Mesodermal cell (in vitro differentiated cells): Measurements from ENCODE around the gene SIGLEC7.

Experiments used
- H3K27ac ChIP-seq: 2 replicates; pipeline ENCODE4 v1.7.0; 2013; ENCODE audit warnings: mild to moderate bottlenecking, low read depth, low read length, moderate library complexity; ENCODE audit not compliant: severe bottlenecking
- H3K36me3 ChIP-seq: 2 replicates; pipeline ENCODE4 v1.7.1; 2013; ENCODE audit warnings: mild to moderate bottlenecking, low read length, moderate library complexity; ENCODE audit not compliant: control insufficient read depth, insufficient read depth
- H3K4me1 ChIP-seq: one replicate; pipeline ENCODE4 v1.7.1; 2013; ENCODE audit warnings: mild to moderate bottlenecking, low read length; ENCODE audit not compliant: insufficient read depth, control insufficient read depth, poor library complexity, severe bottlenecking
- H3K4me3 ChIP-seq: 2 replicates; pipeline ENCODE4 v1.7.0; 2013; ENCODE audit warnings: low read length, control low read depth, mild to moderate bottlenecking; ENCODE audit not compliant: insufficient read depth, poor library complexity, severe bottlenecking; ENCODE audit errors: extremely low read depth
- H3K9me3 ChIP-seq: 2 replicates; pipeline ENCODE4 v1.7.1; 2013; ENCODE audit warnings: mild to moderate bottlenecking, low read length, moderate library complexity; ENCODE audit not compliant: control insufficient read depth
- WGBS, 2 experiments: methylation state at CpG; one replicate each; pipeline ENCODE4 v1.1.5; 2013; ENCODE audit warnings: missing lambda C conversion rate in 2 of 2; ENCODE audit not compliant: insufficient coverage in 2 of 2; 5-methylcytosine and 5-hydroxymethylcytosine counted together

The SIGLEC7 gene

GRCh38 chr19:51127755-51128154, 14.3 kb upstream of the SIGLEC7 start:
- Histone ChIP-seq H3K27ac (no peak overlapping the region), H3K4me1 (no peaks in the 10 kb centered on the region), H3K36me3 (no peaks in the 10 kb centered on the region), H3K9me3 (no peaks in the 10 kb centered on the region), H3K4me3 (no peak overlapping the region)
- WGBS, 2 experiments = 80 to 90% methylated on average over 2 of the region's 4 CpGs

- H3K4me3 ChIP-seq = no peak overlapping the region
Measured at GRCh38 chr19:51128227-51128626, 13.9 kb upstream of the SIGLEC7 start.

GRCh38 chr19:51129716-51130115, 12.4 kb upstream of the SIGLEC7 start:
- H3K4me3 ChIP-seq = no peak overlapping the region
- WGBS, 2 experiments = 90 to 96% methylated on average over 5 to 6 of the region's 8 CpGs
- no peaks in the 10 kb centered on the region for H3K9me3 ChIP-seq
- H3K36me3 ChIP-seq = no peaks in the 10 kb centered on the region
- no peaks in the 10 kb centered on the region for H3K4me1 ChIP-seq
- H3K27ac ChIP-seq = no peak overlapping the region

More at GRCh38 chr19:51128227-51128626, 13.9 kb upstream of the SIGLEC7 start:
- H3K9me3 ChIP-seq = no peaks in the 10 kb centered on the region
- WGBS, 2 experiments = 91 to 94% methylated on average over 4 to 6 of the region's 7 CpGs
- no peak overlapping the region for H3K27ac ChIP-seq
- no peaks in the 10 kb centered on the region for H3K4me1 ChIP-seq
- no peaks in the 10 kb centered on the region for H3K36me3 ChIP-seq

- H3K4me3 ChIP-seq = no peak overlapping the region
Measured at GRCh38 chr19:51131780-51132680, 10.1 kb upstream of the SIGLEC7 start.

GRCh38 chr19:51135004-51135403, 7.1 kb upstream of the SIGLEC7 start:
- H3K4me3 ChIP-seq = no peak overlapping the region
- no peaks in the 10 kb centered on the region for H3K36me3 ChIP-seq
- no peaks in the 10 kb centered on the region for H3K4me1 ChIP-seq
- H3K9me3 ChIP-seq = no peaks in the 10 kb centered on the region
- 70 to 88% methylated on average over 2 of the region's 5 CpGs for WGBS, 2 experiments
- no peak overlapping the region for H3K27ac ChIP-seq

More at GRCh38 chr19:51131780-51132680, 10.1 kb upstream of the SIGLEC7 start:
- WGBS, 2 experiments = 88 to 89% methylated on average over 21 to 22 of the region's 24 CpGs
- Histone ChIP-seq H3K36me3 (no peaks in the 10 kb centered on the region), H3K4me1 (no peaks in the 10 kb centered on the region), H3K27ac (peak overlapping the region; percentile 29), H3K9me3 (no peaks in the 10 kb centered on the region)

- Histone ChIP-seq H3K4me1 (no peaks in the 10 kb centered on the region), H3K27ac (no peak overlapping the region), H3K4me3 (no peak overlapping the region), H3K9me3 (no peaks in the 10 kb centered on the region), H3K36me3 (no peaks in the 10 kb centered on the region)
- WGBS, 2 experiments = 91 to 94% methylated on average over 6 to 7 of the region's 8 CpGs
Measured at GRCh38 chr19:51135986-51136762, 5.9 kb upstream of the SIGLEC7 start.

GRCh38 chr19:51136851-51137551, 5.1 kb upstream of the SIGLEC7 start:
- H3K9me3 ChIP-seq = no peaks in the 10 kb centered on the region
- no peaks in the 10 kb centered on the region for H3K4me1 ChIP-seq
- 86 to 91% methylated on average over 9 to 11 of the region's 12 CpGs for WGBS, 2 experiments
- H3K4me3 ChIP-seq = no peak overlapping the region
- peak overlapping the region; percentile 45 for H3K27ac ChIP-seq
- H3K36me3 ChIP-seq = no peaks in the 10 kb centered on the region

GRCh38 chr19:51137792-51138425, 4.2 kb upstream of the SIGLEC7 start:
- H3K36me3 ChIP-seq = no peaks in the 10 kb centered on the region
- no peaks in the 10 kb centered on the region for H3K9me3 ChIP-seq
- H3K4me1 ChIP-seq = no peaks in the 10 kb centered on the region
- no peak overlapping the region for H3K27ac ChIP-seq
- no peak overlapping the region for H3K4me3 ChIP-seq
- WGBS, 2 experiments = 80 to 98% methylated on average over 2 to 5 of the region's 9 CpGs

GRCh38 chr19:51138549-51138979, 3.5 kb upstream of the SIGLEC7 start:
- H3K4me3 ChIP-seq = no peak overlapping the region
- WGBS, 2 experiments = 94 to 100% methylated on average over 4 to 5 of the region's 6 CpGs
- no peaks in the 10 kb centered on the region for H3K4me1 ChIP-seq
- H3K27ac ChIP-seq = no peak overlapping the region
- H3K36me3 ChIP-seq = no peaks in the 10 kb centered on the region
- no peaks in the 10 kb centered on the region for H3K9me3 ChIP-seq
